Measurements from ENCODE around the gene KIF26B.

- TF ChIP-seq GLIS3 (CRISPR knock-in tag; IDR thresholded peaks at IDR 0.05) (no peak), CREB5 (CRISPR knock-in tag; IDR thresholded peaks at IDR 0.05; ENCODE audit: low read depth) (no peak), PPARA (CRISPR knock-in tag; IDR thresholded peaks at IDR 0.05; ENCODE audit: borderline replicate concordance) (no peak), TCF4 (CRISPR knock-in tag; IDR thresholded peaks at IDR 0.05; ENCODE audit: borderline replicate concordance) (no peak), ESRRG (CRISPR knock-in tag; IDR thresholded peaks at IDR 0.05) (no peak), ZFP30 (CRISPR knock-in tag; IDR thresholded peaks at IDR 0.05) (no peak), ZFP3 (CRISPR knock-in tag; IDR thresholded peaks at IDR 0.05) (no peak)
Observed at GRCh38 chr1:245404952-245405351, 250.2 kb downstream of the KIF26B start.

All from SK-N-SH treated with all-trans-retinoic acid at 6 μM for 48 hours (cell line).